Neural cell (in vitro differentiated cells): ENCODE measurements around the gene COPS9.

Experiments
- EP300 ChIP-seq: fragments of 450-650 bp; conservative IDR thresholded peaks from 2 replicates; pipeline ENCODE4 v1.6.1; 2014; ENCODE audit warnings: antibody characterized with exemption, mild to moderate bottlenecking, moderate library complexity; ENCODE audit not compliant: poor library complexity, severe bottlenecking
- EZH2 ChIP-seq: fragments of 200-600, 300-800 bp; shearing (Covaris generic), sonication (generic); IDR thresholded peaks from 2 replicates; pipeline ENCODE4 v1.6.1; 2014; ENCODE audit warnings: antibody characterized with exemption, low read length, borderline replicate concordance, mild to moderate bottlenecking; ENCODE audit not compliant: insufficient read depth, poor library complexity, severe bottlenecking
- MXI1 ChIP-seq: fragments of 450-650 bp; conservative IDR thresholded peaks from 2 replicates; pipeline ENCODE4 v1.6.1; 2014; ENCODE audit warnings: antibody characterized with exemption, mild to moderate bottlenecking; ENCODE audit not compliant: poor library complexity, severe bottlenecking
- POLR2AphosphoS5 ChIP-seq: IDR thresholded peaks from 2 replicates; pipeline ENCODE4 v1.6.1; 2012
- TF ChIP-seq, protein P1 (sequence below): fragments of 450-650 bp; IDR thresholded peaks from 2 replicates; pipeline ENCODE4 v1.5.1; 2014; ENCODE audit warnings: antibody characterized with exemption, mild to moderate bottlenecking, moderate library complexity; ENCODE audit not compliant: poor library complexity, severe bottlenecking

GRCh38 chr2:240169486-240170353 is 33.6 kb upstream of the COPS9 start:
- TF ChIP-seq MXI1 = no peak
- TF ChIP-seq, protein P1, sequence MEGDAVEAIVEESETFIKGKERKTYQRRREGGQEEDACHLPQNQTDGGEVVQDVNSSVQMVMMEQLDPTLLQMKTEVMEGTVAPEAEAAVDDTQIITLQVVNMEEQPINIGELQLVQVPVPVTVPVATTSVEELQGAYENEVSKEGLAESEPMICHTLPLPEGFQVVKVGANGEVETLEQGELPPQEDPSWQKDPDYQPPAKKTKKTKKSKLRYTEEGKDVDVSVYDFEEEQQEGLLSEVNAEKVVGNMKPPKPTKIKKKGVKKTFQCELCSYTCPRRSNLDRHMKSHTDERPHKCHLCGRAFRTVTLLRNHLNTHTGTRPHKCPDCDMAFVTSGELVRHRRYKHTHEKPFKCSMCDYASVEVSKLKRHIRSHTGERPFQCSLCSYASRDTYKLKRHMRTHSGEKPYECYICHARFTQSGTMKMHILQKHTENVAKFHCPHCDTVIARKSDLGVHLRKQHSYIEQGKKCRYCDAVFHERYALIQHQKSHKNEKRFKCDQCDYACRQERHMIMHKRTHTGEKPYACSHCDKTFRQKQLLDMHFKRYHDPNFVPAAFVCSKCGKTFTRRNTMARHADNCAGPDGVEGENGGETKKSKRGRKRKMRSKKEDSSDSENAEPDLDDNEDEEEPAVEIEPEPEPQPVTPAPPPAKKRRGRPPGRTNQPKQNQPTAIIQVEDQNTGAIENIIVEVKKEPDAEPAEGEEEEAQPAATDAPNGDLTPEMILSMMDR = no peak
- TF ChIP-seq POLR2AphosphoS5 = no peak
- no peak for TF ChIP-seq EP300
- TF ChIP-seq EZH2 = no peak
